Spleen (tissue), 11 donors: ENCODE results near the gene NFATC1. TPM values are rescaled to one million over a fixed set of nuclear protein-coding genes. Genes with fewer than 3 reads are reported as not detected.
A peak's percentile ranks its signal among the peaks of the same experiment; 100 is the strongest.

ENCODE experiments used
- DNase-seq: peaks from one replicate; pipeline ENCODE4 v3.0.0-alpha.2; 2020
- H3K27ac ChIP-seq, 8 donors: fragments of 200-600 bp; sonication (generic) in 7 of 8; 1 replicate in 4 of 8; 2 replicates in 4 of 8; pipeline versions ENCODE4 v1.5.0 to v1.8.0; 2016 to 2021; ENCODE audit warnings: inconsistent platforms in 4 of 8, mild to moderate bottlenecking in 4 of 8, moderate library complexity in 1 of 8
- H3K27me3 ChIP-seq, 7 donors: fragments of 200-600 bp; sonication (generic) in 6 of 7; replicated peaks in 1 of 7; 1 replicate in 4 of 7; 2 replicates in 3 of 7; pipeline versions ENCODE4 v1.5.0 to v1.8.0; 2016 to 2021; ENCODE audit warnings: inconsistent platforms in 3 of 7, mild to moderate bottlenecking in 1 of 7
- H3K36me3 ChIP-seq, 6 donors: fragments of 200-600 bp; sonication (generic) in 5 of 6; 1 replicate in 4 of 6; 2 replicates in 2 of 6; pipeline versions ENCODE4 v1.5.0 to v1.8.0; 2016 to 2021; ENCODE audit warnings: inconsistent platforms in 2 of 6
- H3K4me1 ChIP-seq, 6 donors: fragments of 200-600 bp; sonication (generic) in 5 of 6; 1 replicate in 3 of 6; 2 replicates in 3 of 6; pipeline versions ENCODE4 v1.5.0 to v1.8.0; 2016 to 2021; ENCODE audit warnings: inconsistent platforms in 3 of 6
- H3K4me3 ChIP-seq, 8 donors: fragments of 200-600 bp; sonication (generic) in 7 of 8; 1 replicate in 4 of 8; 2 replicates in 4 of 8; pipeline versions ENCODE4 v1.5.0 to v1.8.0; 2016 to 2021; ENCODE audit warnings: inconsistent platforms in 4 of 8, mild to moderate bottlenecking in 4 of 8, moderate library complexity in 2 of 8
- H3K9me3 ChIP-seq, 8 donors: fragments of 200-600 bp; sonication (generic) in 7 of 8; 1 replicate in 4 of 8; 2 replicates in 4 of 8; pipeline versions ENCODE4 v1.5.0 to v1.8.0; 2016 to 2021; ENCODE audit warnings: inconsistent platforms in 4 of 8
- CTCF ChIP-seq, 11 experiments: fragments of 200-600 bp in 7 of 11; fragments of 450-650 bp in 4 of 11; sonication (generic) in 4 of 11; IDR thresholded peaks in 8 of 11; conservative IDR thresholded peaks in 3 of 11; 1 replicate in 7 of 11; 2 replicates in 4 of 11; pipeline versions ENCODE4 v1.4.0 to v1.8.0; 2016 to 2021; ENCODE audit warnings: antibody characterized with exemption in 11 of 11, inconsistent platforms in 4 of 11, mild to moderate bottlenecking in 1 of 11
- POLR2A ChIP-seq, 3 donors: fragments of 450-650 bp; IDR thresholded peaks; one replicate each; pipeline ENCODE4 v1.5.1; 2017; ENCODE audit warnings: antibody characterized with exemption in 3 of 3, mild to moderate bottlenecking in 1 of 3
- POLR2AphosphoS5 ChIP-seq, 3 donors: sonication (generic); formaldehyde crosslinking; IDR thresholded peaks; one replicate each; pipeline ENCODE4 v1.5.1; 2017; ENCODE audit warnings: antibody characterized with exemption in 3 of 3
- WGBS, 5 donors: extraction: QIAGEN DNeasy Blood & Tissue Kit in 3 of 5; methylation state at CpG; one replicate each; pipeline versions ENCODE4 v1.1.5 to v1.1.7; 2013 to 2018; 5-methylcytosine and 5-hydroxymethylcytosine counted together
- intact Hi-C: fragments of 100-400 bp; cut with DNase I; formaldehyde crosslinking; loops from one replicate; pipeline ENCODE4 v1.15.0; 2023; ENCODE audit warnings: low total_unique reads
- polyA plus RNA-seq, 3 donors: library from polyadenylated mRNA; stranded (reverse); fragments of 200-250 nt; gene quantifications; one replicate each; pipeline ENCODE4 v1.2.1, GENCODE V29; 2013
- total RNA-seq, 7 donors: library from RNA; depleted of rRNA in 3 of 7; stranded (reverse); fragments of >200 nt in 3 of 7; fragmentation: NEBNext Ultra II Directional in 4 of 7; extraction: Animal tissue kit (Norgen Biotek cat#: 25700) in 4 of 7; gene quantifications; one replicate each; pipeline versions ENCODE4 v1.1.0 to v1.2.1, GENCODE V29; 2016 to 2021
- donor health status: healthy with polysubstance abuse.
- donor health status: DM: no; HTN: no; CAD: no; lungs with moderate emphysema.
- donor health status: DM: no; HTN: no; CAD: no.
- donor health status: Bipolar disorder and iron deficiency.
- donor health status: healthy.
- donor health status: DM: no; HTN: no; CAD: no.
- donor health status: DM: yes; HTN: yes; CAD: no.

NFATC1 gene
- total and polyA plus RNA-seq, 10 donors = 20.7 to 64.9 (median 47.4) TPM

- H3K27me3 ChIP-seq = peaks cover 0 to 73% (median 15%) of the 10 kb centered on the region in 7 donors
- peak overlapping the region; percentile 50 to 96 (median 80) for H3K27ac ChIP-seq
- peak overlapping the region; percentile 51 to 74 (median 61) for H3K4me3 ChIP-seq
- H3K4me1 ChIP-seq = peaks cover 25 to 72% (median 65%) of the 10 kb centered on the region in 6 donors
- H3K36me3 ChIP-seq = no peaks in the 10 kb centered on the region
- intact Hi-C loops = loop anchor here (5.0 kb wide), 1 partner anchor 133 kb away; no protein-coding TSS in a partner anchor
- WGBS, 5 donors = 1% methylated on average over 32 to 67 of the region's 67 CpGs
- H3K9me3 ChIP-seq = no peaks in the 10 kb centered on the region
- TF ChIP-seq CTCF (IDR thresholded peaks at IDR 0.05 in 8 of 11, conservative IDR thresholded peaks at IDR 0.05 in 3 of 11) = peak in 1 of 11 experiments; percentile 25
- TF ChIP-seq POLR2AphosphoS5 (IDR thresholded peaks at IDR 0.05) = peak in 2 of 3 donors; percentile 28 to 40
- TF ChIP-seq POLR2A (IDR thresholded peaks at IDR 0.05) = no peak
- peak; percentile 84 for DNase-seq
Measured at GRCh38 chr18:79394534-79395307, 1.0 kb upstream of the NFATC1 start.

GRCh38 chr18:79395308-79395640 is 456 bp upstream of the NFATC1 start:
- H3K27me3 ChIP-seq = peaks cover 0 to 69% (median 15%) of the 10 kb centered on the region in 7 donors
- peak overlapping the region in 6 of 8 donors; percentile 73 to 96 (median 82) for H3K27ac ChIP-seq
- H3K9me3 ChIP-seq = no peaks in the 10 kb centered on the region
- H3K4me1 ChIP-seq = peaks cover 25 to 74% (median 66%) of the 10 kb centered on the region in 6 donors
- peak; percentile 63 for DNase-seq
- TF ChIP-seq CTCF (IDR thresholded peaks at IDR 0.05 in 8 of 11, conservative IDR thresholded peaks at IDR 0.05 in 3 of 11) (no peak), POLR2AphosphoS5 (IDR thresholded peaks at IDR 0.05) (no peak), POLR2A (IDR thresholded peaks at IDR 0.05) (no peak)
- H3K36me3 ChIP-seq = no peaks in the 10 kb centered on the region
- intact Hi-C loops = loop anchor here (5.0 kb wide), 1 partner anchor 132 kb away; no protein-coding TSS in a partner anchor
- 1 to 4% (median 2%) methylated on average over 13 to 25 of the region's 34 CpGs for WGBS, 5 donors
- peak overlapping the region in 7 of 8 donors; percentile 51 to 74 (median 61) for H3K4me3 ChIP-seq

GRCh38 chr18:79396431-79397246 is 909 bp downstream of the NFATC1 start:
- WGBS, 5 donors = 14 to 38% (median 16%) methylated on average over 23 to 68 of the region's 68 CpGs
- peaks cover 0 to 3% (median 0%) of the 10 kb centered on the region in 6 donors for H3K36me3 ChIP-seq
- H3K27me3 ChIP-seq = peaks cover 0 to 60% (median 8%) of the 10 kb centered on the region in 7 donors
- TF ChIP-seq POLR2A (IDR thresholded peaks at IDR 0.05) (no peak), POLR2AphosphoS5 (IDR thresholded peaks at IDR 0.05) (peak; percentile 37 to 75 (median 70)), CTCF (IDR thresholded peaks at IDR 0.05 in 8 of 11, conservative IDR thresholded peaks at IDR 0.05 in 3 of 11) (peak in 5 of 11 experiments; percentile 6 to 43 (median 18))
- H3K27ac ChIP-seq = peak overlapping the region; percentile 48 to 97 (median 82)
- H3K4me1 ChIP-seq = peaks cover 30 to 83% (median 73%) of the 10 kb centered on the region in 6 donors
- peak overlapping the region; percentile 31 to 74 (median 62) for H3K4me3 ChIP-seq
- DNase-seq = peak; percentile 92
- intact Hi-C loops = loop anchor here (5.0 kb wide), 1 partner anchor 131 kb away; no protein-coding TSS in a partner anchor
- no peaks in the 10 kb centered on the region for H3K9me3 ChIP-seq
